HEK293T (cell line): ENCODE data around the gene BACH1.

Experiments
- CTCF ChIA-PET: fragments of 350-600 bp; formaldehyde crosslinking; extraction: SDS; loops from one replicate; lab custom pipeline; 2021; ENCODE audit warnings: antibody characterized with exemption, inconsistent platforms; lab: Yijun Ruan, JAX
- POLR2A ChIA-PET: fragments of 350-600 bp; formaldehyde crosslinking; extraction: SDS; loops from one replicate; lab custom pipeline; 2020; ENCODE audit warnings: antibody characterized with exemption, inconsistent platforms; lab: Yijun Ruan, JAX
- DNase-seq: peaks from one replicate; pipeline ENCODE4 v3.0.0; 2012; ENCODE audit warnings: mixed read lengths; ENCODE audit errors: extremely low spot score
- ARNT ChIP-seq: fragments of 450-650 bp; IDR thresholded peaks from 2 replicates; pipeline ENCODE4 v1.6.1; 2017; ENCODE audit warnings: mild to moderate bottlenecking
- BHLHE40 ChIP-seq: fragments of 450-650 bp; IDR thresholded peaks from 2 replicates; pipeline ENCODE4 v1.6.1; 2016; ENCODE audit warnings: mild to moderate bottlenecking, moderate library complexity, borderline replicate concordance
- CTBP1 ChIP-seq: fragments of 450-650 bp; IDR thresholded peaks from 2 replicates; pipeline ENCODE4 v1.6.1; 2016; ENCODE audit warnings: borderline replicate concordance
- ELF4 ChIP-seq: fragments of 450-650 bp; IDR thresholded peaks from 2 replicates; pipeline ENCODE4 v1.6.1; 2017; ENCODE audit warnings: antibody characterized with exemption
- FOXA1 ChIP-seq: fragments of 450-650 bp; IDR thresholded peaks from 2 replicates; pipeline ENCODE4 v1.6.1; 2016; ENCODE audit warnings: mild to moderate bottlenecking
- FOXK2 ChIP-seq: fragments of 450-650 bp; IDR thresholded peaks from 2 replicates; pipeline ENCODE4 v1.6.1; 2016; ENCODE audit warnings: mild to moderate bottlenecking
- FOXM1 ChIP-seq: fragments of 450-650 bp; IDR thresholded peaks from 2 replicates; pipeline ENCODE4 v1.6.1; 2017; ENCODE audit warnings: mild to moderate bottlenecking, borderline replicate concordance
- HDGF ChIP-seq: fragments of 450-650 bp; IDR thresholded peaks from 2 replicates; pipeline ENCODE4 v1.6.1; 2017; ENCODE audit warnings: antibody characterized with exemption, borderline replicate concordance
- L3MBTL2 ChIP-seq: fragments of 450-650 bp; conservative IDR thresholded peaks from 2 replicates; pipeline ENCODE4 v1.6.1; 2016; ENCODE audit warnings: mild to moderate bottlenecking
- LEF1 ChIP-seq: fragments of 450-650 bp; IDR thresholded peaks from 2 replicates; pipeline ENCODE4 v1.6.1; 2017; ENCODE audit warnings: mild to moderate bottlenecking, borderline replicate concordance
- NFRKB ChIP-seq: fragments of 450-650 bp; IDR thresholded peaks from 2 replicates; pipeline ENCODE4 v1.6.1; 2016; ENCODE audit warnings: mild to moderate bottlenecking, moderate library complexity
- SP1 ChIP-seq: fragments of 450-650 bp; IDR thresholded peaks from 2 replicates; pipeline ENCODE4 v1.6.1; 2017
- SUZ12 ChIP-seq: fragments of 450-650 bp; IDR thresholded peaks from 2 replicates; pipeline ENCODE4 v1.6.1; 2016; ENCODE audit warnings: mild to moderate bottlenecking
- TARDBP ChIP-seq: fragments of 450-650 bp; IDR thresholded peaks from 2 replicates; pipeline ENCODE4 v1.6.1; 2016
- ZNF384 ChIP-seq: fragments of 450-650 bp; IDR thresholded peaks from 2 replicates; pipeline ENCODE4 v1.6.1; 2016
- TF ChIP-seq, protein P1 (sequence below): fragments of 450-650 bp; IDR thresholded peaks from 2 replicates; pipeline ENCODE4 v1.6.1; 2016

Gene BACH1

DNA sequence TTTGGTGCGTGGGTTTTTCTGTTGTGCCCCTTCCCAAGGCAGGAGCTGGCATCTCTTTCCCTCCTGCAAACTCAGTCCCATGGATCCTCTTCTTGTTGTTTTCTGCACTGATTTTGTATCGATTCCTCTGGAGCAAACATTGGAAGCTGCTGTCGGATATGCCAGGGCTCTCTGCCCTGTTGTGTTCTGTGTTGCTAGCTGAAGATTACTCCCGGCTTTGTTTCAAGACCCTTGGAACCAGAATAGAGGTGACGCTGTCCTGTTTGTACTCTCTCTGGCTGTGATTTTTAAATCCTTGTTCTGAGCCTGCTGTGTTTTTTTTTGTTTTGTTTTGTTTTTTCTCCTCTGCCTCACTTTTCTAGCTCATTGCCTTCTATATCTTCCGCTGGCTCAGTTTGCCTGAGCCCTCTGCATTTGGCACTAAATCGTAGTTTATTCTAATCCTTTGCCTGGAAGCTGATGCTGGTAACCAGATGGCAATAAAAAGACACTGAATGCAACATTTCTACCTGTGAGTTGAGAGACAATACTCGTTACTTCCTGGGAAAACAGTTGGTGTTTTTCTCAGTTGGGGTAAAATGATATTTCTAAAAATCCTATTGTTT, 67.0 kb downstream of the BACH1 start:
- POLR2A ChIA-PET, result no interaction called here
- TF ChIP-seq SUZ12 (no peak), TARDBP (no peak), ELF4 (no peak), LEF1 (no peak), FOXK2 (no peak), FOXA1 (no peak), NFRKB (no peak), L3MBTL2 (no peak), FOXM1 (no peak), HDGF (no peak), SP1 (no peak), BHLHE40 (no peak), ARNT (no peak), CTBP1 (no peak), ZNF384 (no peak)
- TF ChIP-seq, protein P1, sequence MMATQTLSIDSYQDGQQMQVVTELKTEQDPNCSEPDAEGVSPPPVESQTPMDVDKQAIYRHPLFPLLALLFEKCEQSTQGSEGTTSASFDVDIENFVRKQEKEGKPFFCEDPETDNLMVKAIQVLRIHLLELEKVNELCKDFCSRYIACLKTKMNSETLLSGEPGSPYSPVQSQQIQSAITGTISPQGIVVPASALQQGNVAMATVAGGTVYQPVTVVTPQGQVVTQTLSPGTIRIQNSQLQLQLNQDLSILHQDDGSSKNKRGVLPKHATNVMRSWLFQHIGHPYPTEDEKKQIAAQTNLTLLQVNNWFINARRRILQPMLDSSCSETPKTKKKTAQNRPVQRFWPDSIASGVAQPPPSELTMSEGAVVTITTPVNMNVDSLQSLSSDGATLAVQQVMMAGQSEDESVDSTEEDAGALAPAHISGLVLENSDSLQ, result no peak
- DNase-seq, result no peak
- CTCF ChIA-PET, result no interaction called here

DNA sequence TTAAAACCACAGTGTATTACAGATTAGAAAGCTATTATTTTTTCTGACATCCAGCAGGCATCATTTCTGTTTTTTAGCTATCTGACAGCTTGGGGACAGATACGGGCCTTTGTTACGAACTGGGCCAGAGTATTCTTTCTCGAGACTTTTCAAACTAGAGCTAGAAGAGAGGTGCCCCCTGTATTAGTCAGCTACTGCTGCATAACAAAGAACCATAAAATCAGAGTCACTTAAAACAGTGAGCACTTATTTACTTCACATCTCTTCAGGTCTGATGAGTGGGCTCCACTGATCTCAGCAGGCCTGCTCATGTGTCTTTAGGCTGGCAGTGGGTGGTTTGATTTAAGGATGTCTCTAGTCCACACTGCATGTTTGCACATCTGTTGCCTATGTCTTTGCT, 67.8 kb downstream of the BACH1 start:
- no peak for DNase-seq
- ChIA-PET CTCF (no interaction called here), POLR2A (no interaction called here)
- TF ChIP-seq, protein P1, result no peak
- no peak for TF ChIP-seq TARDBP
- TF ChIP-seq CTBP1, result no peak
- no peak for TF ChIP-seq HDGF
- TF ChIP-seq SP1, result no peak
- TF ChIP-seq ARNT, result no peak
- no peak for TF ChIP-seq FOXA1

DNA sequence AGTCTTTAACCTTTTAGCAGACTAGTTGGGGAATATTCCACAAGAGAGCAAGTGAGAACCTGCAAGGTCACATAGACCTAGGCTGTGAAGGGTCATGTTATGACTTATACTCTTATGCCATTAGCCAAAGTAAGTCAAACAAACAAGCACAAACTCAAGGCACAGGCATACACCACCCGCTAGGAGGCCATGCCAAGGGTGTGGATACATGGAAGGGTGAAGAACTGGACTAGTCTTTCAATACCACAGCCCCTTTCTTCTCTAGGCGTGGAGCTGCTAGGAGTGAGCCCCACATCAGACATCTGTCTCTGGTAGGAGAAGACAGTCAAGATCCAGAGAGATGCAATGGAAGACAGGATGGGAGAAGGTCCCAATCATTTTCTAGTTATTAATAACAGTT, 68.6 kb downstream of the BACH1 start:
- no peak for TF ChIP-seq FOXM1
- no peak for TF ChIP-seq ARNT
- TF ChIP-seq ZNF384, result no peak
- TF ChIP-seq CTBP1, result no peak
- TF ChIP-seq ELF4, result no peak
- TF ChIP-seq LEF1, result no peak
- ChIA-PET POLR2A (no interaction called here), CTCF (no interaction called here)
- DNase-seq, result no peak

DNA sequence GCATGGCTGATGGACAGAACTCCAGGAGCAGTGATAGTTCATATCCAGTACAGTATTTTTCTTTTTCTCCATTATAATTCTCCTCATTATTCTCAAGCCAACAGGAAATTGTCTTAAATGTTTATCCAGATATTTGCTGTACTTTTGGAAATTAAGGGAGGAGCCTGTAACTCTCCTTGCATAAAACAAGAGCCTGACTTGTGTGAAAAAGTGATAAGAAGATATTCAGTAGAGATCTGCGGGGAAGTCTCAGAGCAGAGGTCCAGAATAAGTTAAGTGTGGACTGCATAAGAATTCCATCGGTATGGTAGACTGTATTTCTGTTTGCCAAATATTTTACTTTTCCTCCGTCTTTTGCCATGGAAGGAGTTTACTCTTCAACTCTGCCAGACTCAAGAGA, 70.2 kb downstream of the BACH1 start:
- POLR2A ChIA-PET, result no interaction called here
- no peak for TF ChIP-seq L3MBTL2
- TF ChIP-seq FOXM1, result no peak
- TF ChIP-seq SP1, result no peak
- TF ChIP-seq SUZ12, result no peak
- TF ChIP-seq LEF1, result no peak
- TF ChIP-seq ELF4, result no peak
- TF ChIP-seq NFRKB, result no peak
- TF ChIP-seq TARDBP, result no peak
- no peak for TF ChIP-seq FOXK2
- TF ChIP-seq ZNF384, result no peak
- no peak for TF ChIP-seq CTBP1
- TF ChIP-seq, protein P1, result no peak
- TF ChIP-seq BHLHE40, result no peak
- TF ChIP-seq HDGF, result no peak
- TF ChIP-seq FOXA1, result no peak
- no peak for TF ChIP-seq ARNT
- no peak for DNase-seq
- CTCF ChIA-PET, result no interaction called here

DNA sequence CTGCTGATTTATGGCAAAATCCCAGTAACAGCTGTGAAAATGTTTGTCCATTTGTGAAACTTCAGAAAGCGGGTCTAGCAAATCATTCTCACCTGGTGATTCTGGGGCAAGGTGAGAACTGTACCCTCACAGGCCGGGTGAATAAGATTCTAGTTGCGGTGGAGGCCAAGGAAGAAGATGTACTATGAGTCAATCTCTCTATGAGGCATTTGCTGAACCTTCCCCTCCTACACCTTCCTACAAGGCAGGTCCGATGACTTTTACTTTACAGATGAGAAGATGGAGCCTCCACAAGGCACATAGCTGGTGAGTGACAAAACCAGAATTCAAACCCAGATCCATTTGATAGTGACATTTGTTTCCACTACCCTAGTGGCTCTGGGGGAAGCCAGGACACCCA, 72.7 kb downstream of the BACH1 start:
- TF ChIP-seq BHLHE40 (no peak), SUZ12 (no peak), ELF4 (no peak), ARNT (no peak), FOXK2 (no peak), L3MBTL2 (no peak), NFRKB (no peak), CTBP1 (no peak), FOXA1 (no peak), SP1 (no peak), TARDBP (no peak), LEF1 (no peak), HDGF (no peak), ZNF384 (no peak), FOXM1 (no peak)
- TF ChIP-seq, protein P1, result no peak
- ChIA-PET POLR2A (interaction anchor here (0.9 kb wide), 1 partner anchor 283 kb away, joined by 3 read pairs; no protein-coding TSS in a partner anchor), CTCF (interaction anchor here (0.6 to 3.2 kb wide), 5 partner anchors 10 to 426 kb away, joined by 3 to 12 read pairs (median 5); no protein-coding TSS in a partner anchor)
- DNase-seq, result no peak
